Ramos (cell line): Measurements from ENCODE around the gene REPS2.

Experiments
- in situ Hi-C: fragments of 300-500 bp; cut with MboI; formaldehyde crosslinking; loops from one replicate; pipeline ENCODE4 v1.14.3; 2022; ENCODE audit warnings: low sequenced_read_pairs; ENCODE audit not compliant: unreplicated experiment

REPS2 gene

DNA sequence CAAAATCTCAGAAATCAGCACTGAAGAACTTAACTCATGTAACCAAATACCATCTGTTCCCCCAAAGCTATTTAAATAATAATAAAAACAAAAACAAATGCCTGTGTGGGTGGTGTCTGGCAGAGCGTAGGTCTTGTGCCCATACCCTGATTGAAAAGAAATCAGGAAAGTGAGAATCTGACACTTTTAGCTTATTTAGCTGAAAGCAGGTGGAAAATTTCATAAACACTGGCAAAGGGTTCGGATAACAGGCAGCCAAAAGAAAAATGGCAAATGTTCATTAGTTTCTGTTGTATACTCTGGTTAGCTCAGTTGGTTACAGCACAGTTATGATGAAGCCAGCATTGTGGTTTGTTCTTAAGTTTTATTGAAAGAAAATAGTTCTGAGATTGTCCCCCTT lies 48.3 kb downstream of the REPS2 start:
- in situ Hi-C loops: no loop called here

DNA sequence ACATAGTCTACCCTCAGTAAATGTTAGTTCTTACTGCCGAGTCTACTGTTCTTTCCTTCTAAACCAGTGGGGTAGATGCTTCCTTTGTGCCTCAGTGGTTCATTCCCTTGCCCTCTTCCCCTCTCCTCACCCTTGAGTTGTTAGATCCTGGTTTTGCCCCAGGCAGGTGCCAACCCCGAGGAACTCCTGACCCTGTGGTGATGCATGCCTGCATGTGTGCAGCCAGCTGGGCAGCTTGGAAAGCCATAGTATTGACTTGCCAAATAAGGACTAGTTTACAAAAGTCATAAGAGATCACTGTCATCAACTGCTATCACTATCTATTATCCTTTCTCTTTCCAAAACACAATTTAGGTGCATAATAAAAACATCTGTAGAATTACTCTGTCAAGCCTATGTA lies 50.9 kb downstream of the REPS2 start:
- in situ Hi-C loops: no loop called here

DNA sequence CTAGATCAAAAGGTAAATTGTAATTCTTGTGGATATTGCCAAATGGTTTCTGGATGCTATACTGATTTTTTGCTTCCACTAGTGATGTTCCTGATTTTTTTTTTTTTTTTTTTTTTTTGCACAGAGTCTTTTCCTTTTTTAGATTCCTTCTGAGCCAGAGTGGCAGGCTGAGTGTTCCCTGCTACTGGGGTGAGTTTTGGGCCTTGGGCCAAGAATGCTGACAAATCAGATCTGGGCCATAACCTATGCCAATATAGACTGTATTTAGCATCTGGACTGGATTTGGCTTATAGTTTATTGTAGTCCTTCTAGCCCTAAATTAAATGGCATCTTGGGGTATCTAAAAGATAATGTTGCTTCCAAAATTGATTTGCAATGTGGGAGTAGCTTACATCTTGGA lies 52.8 kb downstream of the REPS2 start:
- in situ Hi-C loops: no loop called here

DNA sequence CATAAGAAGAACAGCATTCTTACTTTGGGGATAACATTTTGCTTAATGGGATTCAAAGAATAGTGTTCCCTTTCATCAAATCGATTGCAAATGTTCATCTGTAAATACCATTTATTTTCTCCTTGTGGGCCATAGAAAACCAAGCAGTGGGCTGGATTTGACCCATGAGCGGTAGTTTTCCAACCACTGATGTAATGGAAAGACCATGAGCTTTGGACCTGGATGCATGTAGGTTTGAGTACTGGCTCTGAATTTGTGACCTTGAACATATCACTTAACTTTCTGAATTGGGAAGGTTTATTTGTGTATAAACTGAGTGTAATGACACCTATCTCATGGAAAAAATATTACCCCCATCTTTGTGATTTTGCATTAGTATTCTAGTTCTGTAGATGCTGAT lies 54.3 kb downstream of the REPS2 start:
- in situ Hi-C loops: no loop called here

DNA sequence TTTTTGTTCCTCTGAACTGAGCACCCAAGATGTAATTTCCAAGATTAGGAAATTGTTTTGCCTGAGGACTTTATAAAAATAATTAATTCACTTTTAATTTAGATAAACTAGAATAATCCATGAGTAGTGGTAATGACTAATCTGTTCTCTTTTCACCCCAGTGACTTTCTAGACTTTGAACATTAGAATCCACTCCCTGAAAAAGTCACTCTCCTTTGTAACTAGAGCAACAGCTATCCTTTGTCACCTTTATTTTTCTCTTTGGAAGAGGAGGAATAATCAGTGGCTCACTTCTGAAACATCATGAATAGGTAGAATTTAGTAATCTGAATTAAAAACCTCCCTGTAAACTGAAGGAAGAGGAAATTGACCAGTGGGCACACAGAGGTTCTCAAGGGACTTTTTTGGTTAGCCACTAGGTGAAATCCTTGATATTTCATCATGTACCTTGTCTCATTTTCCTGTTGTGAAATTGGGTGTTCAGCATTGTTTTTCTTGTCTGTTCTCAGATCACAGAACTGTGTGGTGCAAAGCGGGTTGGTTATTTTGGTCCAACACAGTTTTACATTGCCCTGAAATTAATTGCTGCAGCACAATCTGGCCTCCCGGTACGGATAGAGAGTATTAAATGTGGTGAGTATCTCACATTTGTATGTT lies 59.4 kb downstream of the REPS2 start:
- in situ Hi-C loops: no loop called here

DNA sequence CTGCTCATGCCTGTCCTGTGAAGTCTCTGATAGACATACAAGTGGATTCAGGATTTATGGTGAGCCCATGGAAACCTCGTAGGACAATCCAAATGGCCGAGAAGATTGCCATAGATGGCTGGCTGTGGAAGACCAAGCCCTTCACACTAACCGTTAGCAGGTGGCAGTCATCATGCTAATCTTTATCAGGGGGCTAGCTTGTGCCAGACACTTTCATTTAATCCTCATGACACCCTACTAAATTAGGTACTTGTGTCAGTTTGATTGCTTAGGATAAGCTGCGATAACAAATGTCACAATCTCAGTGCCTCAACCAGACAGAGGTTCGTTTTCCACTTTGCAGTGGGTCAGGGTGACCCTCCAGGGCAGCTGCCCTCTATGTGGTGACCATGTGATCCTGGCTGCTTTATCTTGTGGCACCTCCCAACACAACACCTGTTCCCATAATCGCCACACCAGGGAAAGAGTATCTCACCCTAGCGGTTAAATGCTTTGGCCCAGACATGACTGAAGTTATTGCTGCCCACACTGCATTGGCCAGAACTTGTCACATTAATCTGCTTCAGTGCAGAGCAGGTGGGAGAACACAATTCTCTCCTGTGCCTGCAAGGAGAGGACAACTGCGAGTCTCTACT lies 60.8 kb downstream of the REPS2 start:
- in situ Hi-C loops: no loop called here

DNA sequence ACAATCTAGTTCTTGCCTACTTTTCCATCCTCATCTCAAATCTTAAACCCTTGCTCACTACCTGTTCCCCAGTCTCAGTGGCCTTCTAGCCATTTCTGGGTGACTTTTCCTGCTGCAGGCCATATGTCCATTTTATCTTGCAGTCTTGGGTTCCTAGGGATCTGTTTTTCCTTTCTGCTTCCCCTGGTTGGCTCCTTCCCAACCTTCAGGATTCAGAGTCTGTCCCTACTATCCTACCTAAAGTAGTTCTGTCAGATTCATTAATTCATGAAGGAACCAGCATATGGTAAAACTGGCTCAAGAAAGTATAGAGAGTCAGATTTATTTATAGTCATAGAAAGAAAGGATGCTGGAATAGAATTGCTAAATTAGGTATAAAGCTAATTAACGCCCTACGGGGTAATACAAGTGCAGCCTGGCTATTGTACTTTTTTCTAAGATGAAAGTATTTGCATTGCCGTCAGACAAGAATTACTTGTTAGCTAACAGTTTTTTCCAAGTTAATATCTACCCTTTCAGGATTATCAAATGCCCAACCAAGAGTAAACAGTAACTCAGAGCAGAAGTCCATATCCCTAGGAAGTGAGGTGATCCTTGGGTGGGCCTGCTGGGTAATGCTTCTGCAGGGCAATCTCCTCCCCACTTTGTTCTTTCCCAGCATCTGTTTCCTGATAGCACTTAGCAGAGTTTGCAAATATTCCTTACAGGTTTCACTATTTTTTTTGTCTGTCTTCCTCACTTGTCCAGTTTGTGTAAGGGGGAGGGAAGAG lies 63.6 kb downstream of the REPS2 start:
- in situ Hi-C loops: no loop called here

DNA sequence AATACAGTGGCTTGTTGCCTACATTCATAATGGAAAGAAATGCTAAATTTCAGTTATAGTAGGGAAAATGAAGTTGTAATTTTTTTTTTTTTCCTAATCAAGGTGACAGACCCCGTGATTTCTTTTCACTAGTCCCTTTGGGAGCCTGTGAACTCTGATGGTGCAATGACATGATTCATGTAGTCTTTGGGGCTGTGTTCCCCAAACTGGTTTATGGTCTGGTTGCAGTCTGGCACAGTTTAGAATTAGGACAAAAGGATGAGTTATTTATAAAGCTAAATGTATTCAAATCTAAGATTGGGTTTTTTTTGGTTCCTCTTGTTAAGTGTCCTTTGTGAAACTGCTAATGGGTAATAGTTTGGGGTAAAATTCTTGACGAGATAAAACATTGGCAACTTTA lies 66.0 kb downstream of the REPS2 start:
- in situ Hi-C loops: no loop called here

DNA sequence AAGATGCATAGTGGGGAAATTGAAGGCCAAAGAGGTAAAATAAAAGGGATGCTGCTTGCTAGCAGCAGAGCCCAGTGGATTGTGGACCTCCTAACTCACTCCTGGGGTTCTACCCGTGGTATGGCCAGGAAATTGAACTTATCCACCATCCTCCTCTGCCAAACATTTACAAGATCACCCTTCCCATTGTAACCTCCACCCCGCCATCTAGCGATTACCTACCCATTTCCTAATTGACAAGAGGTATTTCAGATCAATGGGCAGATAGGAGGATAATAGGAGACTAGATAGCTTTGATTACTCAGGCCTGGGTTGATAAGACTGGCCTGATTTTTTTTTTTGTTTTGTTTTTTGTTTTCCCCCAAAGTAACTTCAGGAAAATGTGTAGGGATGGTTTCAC lies 67.8 kb downstream of the REPS2 start:
- in situ Hi-C loops: no loop called here

DNA sequence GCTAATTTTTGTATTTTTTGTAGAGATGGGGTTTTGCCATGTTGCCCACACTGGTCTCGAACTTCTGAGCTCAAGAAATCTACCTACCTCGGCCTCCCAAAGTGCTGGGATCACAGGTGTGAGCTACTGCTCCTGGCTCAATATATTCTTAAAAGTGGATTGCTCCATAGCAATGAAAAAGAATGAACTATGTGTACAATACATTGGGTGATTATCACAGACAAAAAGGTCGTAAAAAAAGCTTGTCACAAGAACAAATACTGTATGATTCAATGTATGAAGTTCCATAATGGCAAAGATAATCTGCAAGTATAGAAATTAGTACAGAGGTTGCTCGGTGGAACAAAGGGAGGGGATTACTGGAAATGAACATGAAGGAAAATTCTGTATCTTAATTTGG lies 70.7 kb downstream of the REPS2 start:
- in situ Hi-C loops: no loop called here

DNA sequence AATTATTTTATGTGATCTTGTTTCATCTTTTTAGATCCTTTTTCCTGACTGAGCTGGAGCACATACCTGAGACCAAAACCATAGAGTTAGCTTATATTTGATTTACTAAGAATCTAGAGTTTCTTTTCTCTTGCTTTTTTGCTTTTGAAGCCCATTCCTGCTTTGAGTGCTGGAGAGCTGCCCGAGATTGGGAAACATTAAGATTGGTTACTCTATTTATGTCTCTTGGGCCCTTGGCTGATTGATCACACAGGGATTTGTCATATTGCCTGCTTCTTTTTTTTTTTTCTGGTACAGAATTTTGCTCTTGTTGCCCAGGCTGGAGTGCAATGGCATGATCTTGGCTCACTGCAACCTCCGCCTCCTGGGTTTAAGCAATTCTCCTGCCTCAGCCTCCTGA lies 73.9 kb downstream of the REPS2 start:
- in situ Hi-C loops: no loop called here

DNA sequence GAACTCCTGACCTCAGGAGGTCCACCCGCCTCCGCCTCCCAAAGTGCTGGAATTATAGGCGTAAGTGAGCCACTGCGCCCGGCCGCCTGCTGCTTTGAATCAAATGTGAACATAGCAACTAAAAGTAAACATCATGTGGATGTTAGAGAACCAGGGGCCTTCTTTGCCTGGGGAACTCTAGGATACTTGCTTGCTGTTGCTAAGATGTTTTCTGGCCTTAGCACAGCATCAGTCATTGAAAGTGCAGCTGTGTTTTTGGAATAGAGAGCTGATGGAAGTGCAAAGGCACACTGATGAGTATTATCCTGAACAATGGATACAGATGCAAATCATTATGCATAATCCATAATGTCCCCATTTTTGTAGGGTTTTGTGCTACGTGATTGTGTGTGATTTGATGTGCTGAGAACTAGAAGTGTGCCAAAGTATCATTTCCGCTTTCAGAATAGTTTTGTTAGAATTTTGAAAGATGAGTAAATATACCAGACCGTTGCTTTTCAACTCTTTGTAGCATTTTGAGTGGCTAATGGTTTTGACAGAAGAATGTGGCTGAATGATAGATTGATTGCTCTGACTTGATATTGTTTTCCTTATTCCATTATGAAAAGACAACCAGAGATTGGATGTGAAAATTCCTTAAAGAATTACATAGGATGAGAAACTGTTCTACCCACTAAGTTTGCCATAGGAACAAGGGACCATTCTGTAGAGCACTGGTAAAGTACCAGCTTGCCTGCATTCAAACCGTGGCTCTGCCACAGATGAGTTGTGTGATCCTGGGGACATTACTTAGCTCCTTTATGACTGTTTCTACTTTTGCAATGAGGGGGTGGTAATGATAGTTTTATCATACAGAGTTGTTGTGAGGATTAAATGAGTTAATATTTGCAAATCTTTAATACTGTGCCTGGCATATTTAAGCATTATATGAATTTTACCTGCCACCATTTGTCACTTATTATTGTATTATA lies 74.7 kb downstream of the REPS2 start:
- in situ Hi-C loops: no loop called here

DNA sequence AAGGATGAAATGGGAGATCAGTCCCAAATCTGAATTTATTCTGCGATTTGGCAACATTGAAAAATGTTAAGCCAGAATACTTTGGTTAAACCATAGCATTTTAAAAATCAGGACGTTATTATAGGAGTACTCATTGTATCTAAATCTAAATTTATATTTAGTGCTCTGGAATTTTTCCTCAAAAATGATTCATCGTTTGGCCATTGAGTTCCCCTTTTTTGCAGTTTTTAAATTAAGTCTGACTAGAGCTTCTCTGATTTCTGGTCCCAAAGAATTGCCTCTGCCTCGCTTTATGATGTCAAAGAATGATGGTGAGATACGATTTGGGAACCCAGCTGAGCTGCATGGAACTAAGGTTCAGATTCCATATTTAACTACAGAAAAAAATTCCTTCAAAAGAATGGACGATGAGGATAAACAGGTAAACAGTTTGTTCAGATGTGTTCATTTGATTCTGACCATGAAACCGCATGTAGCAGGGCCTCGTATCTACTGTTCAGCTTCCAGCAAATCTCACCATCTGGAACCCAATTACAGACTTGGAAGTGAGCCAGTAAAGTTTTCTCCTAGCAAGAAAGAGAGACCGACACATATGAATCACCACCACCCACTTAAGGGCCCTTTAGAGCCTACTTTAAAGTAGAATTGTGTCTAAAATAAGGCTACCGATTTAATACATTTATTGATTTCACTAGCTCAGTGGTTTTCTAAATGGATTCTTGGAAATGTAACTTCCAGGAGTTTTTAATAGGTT lies 75.6 kb downstream of the REPS2 start:
- in situ Hi-C loops: no loop called here

DNA sequence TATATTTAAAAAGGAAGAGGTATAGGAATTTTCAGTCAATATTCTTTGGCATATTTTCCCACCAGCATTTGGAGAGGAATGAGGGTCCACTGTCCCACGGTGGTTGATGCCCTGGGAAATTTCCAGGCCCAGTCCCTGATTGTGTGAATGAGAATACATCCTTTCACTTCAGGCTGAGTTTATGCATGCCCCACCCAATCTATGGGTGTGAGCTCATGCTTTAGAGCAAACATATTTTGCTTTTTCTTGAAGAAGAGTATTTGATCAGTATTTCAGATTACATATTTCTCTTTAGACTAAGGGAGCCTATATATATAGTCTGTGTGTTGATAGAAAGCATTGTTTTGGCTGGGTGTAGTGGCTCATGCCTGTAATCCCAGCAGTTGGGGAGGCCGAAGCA lies 77.2 kb downstream of the REPS2 start:
- in situ Hi-C loops: no loop called here

DNA sequence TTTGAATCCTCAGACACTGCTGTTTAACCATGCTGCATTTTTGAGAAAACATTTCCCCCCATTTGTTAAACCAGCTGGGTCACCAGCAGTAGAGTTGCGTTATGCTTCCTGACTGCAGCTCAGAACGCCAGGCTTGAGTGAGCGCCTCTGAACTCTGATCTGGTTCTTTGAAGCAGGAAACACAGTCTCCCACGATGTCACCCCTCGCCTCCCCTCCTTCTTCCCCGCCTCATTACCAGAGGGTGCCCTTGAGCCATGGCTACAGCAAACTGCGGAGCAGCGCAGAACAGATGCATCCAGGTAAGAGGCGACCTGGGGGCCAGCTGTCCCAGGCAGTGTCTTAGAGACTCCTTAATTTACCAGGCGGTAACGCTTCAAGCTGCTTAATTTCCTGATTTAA lies 78.4 kb downstream of the REPS2 start:
- in situ Hi-C loops: loop anchor here (25.0 kb wide), 1 partner anchor 138 kb away; no protein-coding TSS in a partner anchor

DNA sequence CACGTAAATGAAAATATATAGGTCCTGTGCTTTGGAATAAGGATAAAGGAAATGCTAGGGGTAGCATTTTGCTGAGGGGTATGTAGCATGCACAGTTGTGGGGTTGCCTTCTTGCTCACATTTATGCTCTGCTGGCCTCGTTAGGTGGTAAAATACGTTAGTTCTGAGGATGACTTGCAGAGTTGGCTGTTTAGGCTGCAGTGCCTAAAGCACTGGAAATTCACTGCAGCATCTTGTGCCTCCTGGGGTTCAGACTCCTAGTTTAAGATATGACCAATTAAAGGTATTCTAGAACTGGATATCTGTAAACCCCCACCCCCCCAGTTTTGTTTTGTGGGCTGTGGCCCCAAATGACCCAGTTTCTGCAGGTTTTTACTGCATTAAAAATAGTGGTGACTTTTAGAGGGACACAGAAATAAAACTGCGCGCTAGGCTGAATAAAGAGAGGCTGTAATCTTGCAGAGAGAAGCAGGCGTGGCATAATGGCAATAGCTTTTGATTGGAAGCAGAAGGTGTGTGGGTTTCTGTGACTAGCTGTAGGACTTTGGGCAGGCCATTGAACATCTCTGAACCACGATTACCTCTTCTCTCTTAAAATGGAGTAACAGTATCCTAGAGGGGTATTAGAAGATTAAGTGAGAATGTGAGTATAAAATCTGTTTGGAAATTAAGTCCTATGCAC lies 79.3 kb downstream of the REPS2 start:
- in situ Hi-C loops: loop anchor here (25.0 kb wide), 1 partner anchor 138 kb away; no protein-coding TSS in a partner anchor

DNA sequence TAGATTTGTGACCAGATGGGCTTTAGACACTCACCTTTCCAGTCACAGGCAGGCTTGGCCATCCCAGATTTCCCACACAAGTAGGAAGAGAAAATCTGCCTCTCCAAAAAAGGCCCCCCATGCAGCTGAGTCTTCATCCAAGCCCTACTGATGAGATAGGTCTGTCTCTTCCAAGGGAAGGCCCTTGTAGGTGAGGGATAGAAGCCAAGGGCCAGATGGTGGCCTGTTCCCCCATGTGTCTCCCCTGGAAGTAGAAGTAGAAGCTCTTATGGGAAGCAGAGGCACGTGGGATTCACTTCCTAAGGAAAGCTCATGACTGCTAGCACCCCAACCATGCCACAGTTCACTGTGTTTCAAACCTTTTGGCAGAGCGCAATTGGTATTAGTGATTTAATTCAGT lies 81.5 kb downstream of the REPS2 start:
- in situ Hi-C loops: loop anchor here (25.0 kb wide), 1 partner anchor 141 kb away; no protein-coding TSS in a partner anchor

DNA sequence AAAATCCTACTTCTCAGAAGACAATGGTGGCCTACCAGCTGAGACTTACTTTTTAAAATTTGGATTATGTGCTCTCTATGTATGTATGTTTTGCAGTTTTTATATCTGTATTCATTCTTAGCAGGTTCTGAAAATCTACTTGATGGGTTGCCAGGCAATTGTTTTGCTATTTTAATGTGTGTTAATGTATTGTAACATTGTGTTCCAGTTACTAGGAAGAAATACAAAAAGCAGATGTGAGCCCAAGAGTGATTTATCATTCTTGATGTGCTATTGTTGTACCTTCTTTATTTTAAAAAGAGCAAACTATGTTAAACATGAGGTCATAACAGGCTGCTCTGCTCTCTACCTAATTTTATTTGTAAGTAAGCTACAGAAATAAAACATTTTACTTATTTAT lies 81.9 kb downstream of the REPS2 start:
- in situ Hi-C loops: loop anchor here (25.0 kb wide), 1 partner anchor 141 kb away; no protein-coding TSS in a partner anchor

DNA sequence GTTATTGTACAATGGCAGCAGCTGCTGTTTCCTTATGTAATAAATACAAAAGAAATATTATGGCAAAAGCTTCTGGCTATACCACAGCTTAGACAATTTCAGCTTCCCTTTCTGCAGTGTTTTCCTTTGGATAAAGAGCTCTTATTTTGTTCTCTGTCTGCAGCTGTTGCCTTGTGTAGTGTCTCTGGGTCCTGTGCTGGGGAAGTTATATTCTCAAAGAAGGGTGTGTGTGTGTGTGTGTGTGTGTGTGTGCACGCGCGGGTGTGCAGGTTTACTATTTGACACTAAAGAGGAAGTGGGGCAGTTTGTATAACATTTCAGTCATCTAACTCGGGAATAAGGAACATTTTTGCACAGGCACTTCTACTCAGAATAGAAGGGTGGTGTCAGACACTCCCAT lies 83.6 kb downstream of the REPS2 start:
- in situ Hi-C loops: loop anchor here (25.0 kb wide), 1 partner anchor 143 kb away; no protein-coding TSS in a partner anchor
